GM19238 (cell line): ENCODE data around the gene HELZ.
"Not testable (repeated sequence)": the region's sequence is repeated elsewhere in the genome, so short reads cannot be mapped to it uniquely, and the experiment has no call there.

Experiments
- DNase-seq: peaks from one replicate; pipeline ENCODE4 v3.0.0; 2011; ENCODE audit warnings: low spot score; ENCODE audit not compliant: insufficient read length

The HELZ gene

DNA sequence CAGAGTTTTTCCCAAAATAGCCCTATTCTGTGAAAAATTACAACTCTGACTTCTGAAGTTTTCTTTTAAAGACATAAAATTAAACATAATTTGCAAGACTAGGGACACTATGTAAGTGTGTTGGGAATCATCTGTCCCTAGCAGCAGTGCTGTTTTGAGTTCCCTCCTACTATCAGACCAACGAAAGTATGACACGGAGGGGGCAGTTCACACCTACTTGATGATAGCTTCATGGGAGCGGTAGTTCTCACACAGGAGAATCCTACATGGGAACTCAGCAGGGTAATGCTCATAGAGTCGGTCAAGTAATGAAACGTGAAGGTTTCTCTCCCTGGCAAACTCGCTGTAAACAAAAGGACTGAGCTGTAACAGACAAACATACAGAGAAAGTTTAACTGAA lies 96.6 kb downstream of the HELZ start:
- DNase-seq, result no peak

- no peak for DNase-seq
Observed at GRCh38 chr17:67145183-67145805, 99.7 kb downstream of the HELZ start.

- DNase-seq, result no peak
Observed at GRCh38 chr17:67143318-67143717, 101.7 kb downstream of the HELZ start.

- DNase-seq, result not testable (repeated sequence)
Observed at GRCh38 chr17:67142030-67142429, 103.0 kb downstream of the HELZ start.

DNA sequence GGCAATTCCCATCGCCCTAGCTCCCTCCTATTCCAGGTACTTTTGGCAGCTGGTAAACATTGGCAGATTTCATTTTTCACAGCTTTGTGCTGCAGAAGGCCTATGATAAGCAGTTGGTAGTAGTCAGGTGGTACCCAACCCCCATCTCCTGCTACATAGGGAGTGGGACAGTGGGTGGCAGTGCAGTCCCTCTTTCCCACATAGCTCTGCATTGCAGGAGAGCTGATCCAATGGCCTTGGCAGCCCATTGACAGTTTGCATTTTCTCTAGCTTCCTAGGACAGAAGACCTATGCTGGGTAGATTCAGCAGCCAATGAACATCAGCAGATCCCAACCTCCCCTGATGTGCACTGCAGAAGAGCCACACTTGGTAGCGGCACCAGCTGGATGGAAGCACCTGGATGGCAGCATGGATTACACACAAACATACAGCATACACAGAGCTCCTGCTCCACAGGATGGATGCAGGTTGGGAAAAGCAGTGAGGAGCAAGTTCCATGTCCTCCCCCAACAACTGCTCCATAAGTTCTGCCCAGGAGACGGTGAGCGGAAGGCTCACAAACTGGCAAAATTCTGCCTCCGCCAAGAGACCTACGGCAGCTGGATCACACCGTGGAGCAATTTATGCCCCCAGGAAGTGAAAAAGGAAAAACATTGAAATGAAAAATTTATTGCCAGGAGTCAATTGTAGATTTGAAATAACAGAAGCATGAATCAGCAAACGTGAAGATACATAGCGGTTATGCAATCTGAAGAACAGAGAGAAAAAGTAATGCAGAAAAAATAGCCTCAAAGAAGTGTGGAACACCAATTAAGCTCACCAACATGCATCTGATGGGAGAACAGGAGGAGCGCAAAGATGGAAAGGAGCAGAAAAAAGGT lies 105.0 kb downstream of the HELZ start:
- DNase-seq, result no peak

GRCh38 chr17:67139289-67139688 lies 105.7 kb downstream of the HELZ start:
- DNase-seq, result no peak

DNA sequence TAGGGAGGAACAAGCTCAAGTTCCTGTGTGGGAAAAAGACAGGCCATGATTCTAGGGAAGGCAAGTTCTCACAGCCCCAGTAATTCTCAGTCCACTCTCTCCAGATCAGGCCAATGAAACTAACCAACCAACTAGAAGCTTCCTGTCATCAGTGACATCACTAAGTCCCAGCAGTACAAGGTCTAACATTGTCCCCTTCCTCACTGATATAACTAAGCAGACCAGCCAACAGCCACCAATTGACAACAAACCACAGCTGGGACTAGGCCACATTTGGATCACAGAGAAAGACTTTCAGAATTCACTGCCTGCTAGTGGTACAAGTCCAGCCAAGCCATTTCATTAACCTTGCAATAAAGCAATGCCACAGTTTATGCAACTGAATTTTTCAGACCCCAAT lies 106.6 kb downstream of the HELZ start:
- no peak for DNase-seq

- no peak for DNase-seq
Observed at GRCh38 chr17:67137860-67138259, 107.1 kb downstream of the HELZ start.

DNA sequence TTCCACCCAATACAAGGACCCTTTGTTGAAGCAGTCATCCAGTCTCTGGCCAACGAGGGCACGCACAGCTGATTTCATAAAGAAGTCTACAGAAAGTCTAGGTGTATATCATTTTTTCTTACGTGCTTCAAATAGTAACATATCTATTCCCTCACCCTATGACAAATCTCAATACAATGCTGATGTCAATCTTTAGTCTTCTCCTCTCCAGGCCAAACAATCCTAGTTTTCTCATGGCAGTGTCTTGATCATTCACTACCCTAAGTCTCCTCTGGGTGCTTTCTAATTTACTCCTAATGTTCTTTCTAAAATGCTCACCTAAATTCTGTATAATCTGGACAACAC lies 108.0 kb downstream of the HELZ start:
- no peak for DNase-seq

DNA sequence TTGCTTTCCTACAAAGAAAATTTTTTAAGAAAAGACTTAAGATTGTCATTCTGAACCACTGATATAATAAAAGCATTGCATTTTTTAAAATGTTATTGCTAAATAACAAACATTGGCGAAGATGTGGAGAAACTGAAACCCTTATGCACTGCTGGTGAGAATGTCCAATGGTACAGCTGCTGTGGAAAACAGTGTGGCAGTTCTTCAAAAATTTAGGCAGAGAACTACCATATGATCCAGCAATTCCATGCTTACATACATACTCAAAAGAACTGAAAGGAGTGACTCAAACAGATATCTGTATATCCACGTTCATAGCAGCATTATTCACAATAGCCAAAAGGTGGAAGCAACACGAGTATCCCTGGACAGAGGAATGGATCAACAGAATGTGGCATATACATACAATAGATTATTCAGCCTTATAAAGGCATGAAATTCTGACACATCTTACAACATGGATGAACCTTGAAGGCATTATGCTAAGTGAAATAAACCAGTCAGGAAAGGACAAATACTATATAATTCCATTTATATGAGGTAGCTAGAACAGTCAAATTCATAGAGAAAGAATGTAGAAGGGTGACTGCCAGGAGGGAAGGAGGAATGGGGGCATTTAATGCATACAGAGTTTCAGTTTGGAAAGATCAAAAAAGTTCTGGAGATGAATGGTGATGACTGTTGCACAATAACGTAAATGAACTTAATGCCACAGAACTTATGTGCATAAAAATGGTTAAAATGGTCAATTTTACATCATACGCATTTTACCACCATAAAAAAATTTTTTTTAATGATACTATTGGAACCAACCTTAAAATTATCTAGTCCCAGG lies 108.6 kb downstream of the HELZ start:
- no peak for DNase-seq

GRCh38 chr17:67133161-67133560 lies 111.8 kb downstream of the HELZ start:
- DNase-seq, result no peak

- no peak for DNase-seq
Observed at GRCh38 chr17:67132366-67132765, 112.6 kb downstream of the HELZ start.

DNA sequence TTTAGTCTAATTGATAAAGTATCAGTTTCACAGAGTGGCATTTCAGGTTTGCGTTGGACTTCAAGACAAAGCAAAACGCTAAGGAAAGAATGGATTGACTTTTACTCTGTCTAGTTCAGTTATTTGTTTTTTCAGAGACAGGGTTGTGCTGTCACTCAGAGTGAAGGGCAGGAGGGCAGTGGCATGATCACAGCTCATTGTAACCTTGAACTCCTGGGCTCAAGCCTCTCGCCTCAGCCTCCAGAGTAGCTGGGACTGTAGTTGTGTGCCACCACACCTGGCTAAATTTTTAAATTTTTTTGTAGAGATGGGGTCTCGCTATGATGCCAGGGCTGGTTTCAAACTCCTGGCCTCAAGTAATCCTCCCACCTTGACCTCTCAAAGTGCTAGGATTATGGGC lies 114.2 kb downstream of the HELZ start:
- no peak for DNase-seq

DNA sequence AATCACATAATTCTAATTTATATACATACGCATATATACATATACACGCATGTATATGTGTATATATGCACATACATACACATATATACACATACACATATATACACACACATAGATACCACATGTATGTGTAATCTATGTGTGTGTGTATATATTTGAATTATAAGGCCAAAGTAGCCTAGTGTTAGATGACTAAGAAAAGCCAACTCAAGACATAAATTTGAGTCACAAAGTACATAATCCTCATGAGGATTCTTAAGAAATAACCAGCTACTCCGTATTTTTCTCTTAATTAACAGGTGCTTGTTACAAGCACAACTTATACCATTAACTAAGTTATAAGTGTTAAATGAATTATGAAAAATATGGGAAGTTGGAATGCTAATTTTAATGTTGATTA lies 115.7 kb downstream of the HELZ start:
- no peak for DNase-seq

GRCh38 chr17:67128700-67129099 lies 116.3 kb downstream of the HELZ start:
- DNase-seq, result no peak

DNA sequence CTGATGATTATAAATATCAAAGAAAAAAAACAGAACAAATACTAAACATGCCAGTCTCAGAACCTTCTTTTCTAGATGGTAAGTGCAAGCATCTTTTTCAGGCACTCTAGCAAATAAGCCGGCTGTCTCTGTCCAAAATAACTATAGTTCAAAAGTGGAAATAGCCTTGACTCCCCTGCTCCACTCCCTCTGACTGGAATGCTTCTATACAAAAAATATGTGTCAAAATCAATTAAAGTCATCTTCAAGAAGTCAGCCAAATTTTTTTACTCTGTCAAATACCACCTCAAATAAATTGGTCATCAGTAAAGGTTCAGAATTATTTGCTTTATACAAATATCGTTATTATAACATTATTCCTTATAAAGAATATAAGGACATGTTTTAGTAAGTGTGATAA lies 117.1 kb downstream of the HELZ start:
- no peak for DNase-seq

- DNase-seq, result no peak
Observed at GRCh38 chr17:67126983-67127382, 118.0 kb downstream of the HELZ start.

GRCh38 chr17:67126543-67126942 lies 118.5 kb downstream of the HELZ start:
- DNase-seq, result not testable (repeated sequence)

DNA sequence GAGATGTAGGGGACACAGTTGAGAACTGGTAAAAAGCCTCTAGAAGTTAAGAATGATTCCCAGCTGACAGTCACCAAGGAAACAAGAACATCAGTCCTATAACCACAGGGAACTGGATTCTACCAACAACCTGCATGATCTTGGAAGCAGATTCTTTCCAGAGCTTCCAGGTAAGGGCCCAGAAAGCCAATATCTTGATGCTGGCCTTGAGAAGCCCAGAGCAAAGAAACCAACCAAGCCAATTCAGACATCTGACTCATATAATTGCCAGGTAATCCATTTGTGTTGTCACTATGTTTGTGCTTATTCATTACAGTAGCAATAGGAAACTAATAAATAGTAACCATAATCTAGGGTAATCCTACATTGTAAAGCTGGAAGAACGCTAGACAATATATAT lies 119.1 kb downstream of the HELZ start:
- no peak for DNase-seq

DNA sequence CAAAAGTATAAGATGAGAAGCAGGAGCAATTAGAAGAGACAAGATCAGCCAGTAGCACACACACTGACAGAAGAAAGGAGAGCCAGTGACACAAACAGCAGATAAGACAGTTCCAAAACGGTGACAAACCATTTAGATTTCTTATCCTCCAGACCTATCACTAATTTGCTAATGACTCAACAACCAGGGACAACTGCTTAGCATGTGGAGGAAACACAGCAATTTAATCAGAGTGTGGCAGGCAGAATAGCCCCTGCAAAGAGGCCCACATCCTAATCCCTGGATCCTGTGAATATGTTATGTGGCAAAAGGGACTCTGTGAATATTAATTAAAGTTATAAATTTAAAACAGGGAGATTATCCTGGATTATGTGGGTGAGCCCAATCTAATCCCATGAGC lies 119.6 kb downstream of the HELZ start:
- DNase-seq, result no peak

DNA sequence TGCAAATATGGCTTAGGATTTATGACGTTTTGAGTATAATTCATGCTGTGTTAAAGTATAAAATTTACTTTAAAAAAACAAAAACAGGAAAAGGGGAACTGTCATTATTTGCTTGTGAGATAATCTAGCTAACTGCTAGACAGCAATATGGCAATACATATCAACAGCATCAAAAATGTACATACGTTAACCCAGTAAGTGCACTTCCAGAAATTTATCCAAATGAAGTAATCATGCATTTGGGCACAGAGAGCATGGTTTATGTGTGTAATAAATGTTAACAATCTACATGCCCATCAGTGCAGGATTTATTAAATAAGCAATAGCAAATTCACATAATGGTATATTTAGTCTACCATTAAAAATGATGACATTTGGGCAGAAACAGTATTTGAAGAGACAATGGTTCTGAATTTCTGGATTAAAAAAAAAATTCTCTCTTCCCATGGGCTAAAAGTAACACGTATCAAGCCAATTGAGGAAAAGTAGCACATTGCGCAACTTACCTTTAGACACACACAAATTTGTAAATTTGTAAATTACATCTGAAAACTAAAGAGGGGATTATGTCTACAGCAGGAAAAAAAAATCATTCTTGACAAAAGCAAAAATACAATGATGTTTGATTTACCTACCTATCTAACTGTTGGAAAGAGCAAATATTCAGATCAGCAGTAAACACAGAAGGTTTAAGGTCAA lies 120.4 kb downstream of the HELZ start:
- DNase-seq, result no peak

DNA sequence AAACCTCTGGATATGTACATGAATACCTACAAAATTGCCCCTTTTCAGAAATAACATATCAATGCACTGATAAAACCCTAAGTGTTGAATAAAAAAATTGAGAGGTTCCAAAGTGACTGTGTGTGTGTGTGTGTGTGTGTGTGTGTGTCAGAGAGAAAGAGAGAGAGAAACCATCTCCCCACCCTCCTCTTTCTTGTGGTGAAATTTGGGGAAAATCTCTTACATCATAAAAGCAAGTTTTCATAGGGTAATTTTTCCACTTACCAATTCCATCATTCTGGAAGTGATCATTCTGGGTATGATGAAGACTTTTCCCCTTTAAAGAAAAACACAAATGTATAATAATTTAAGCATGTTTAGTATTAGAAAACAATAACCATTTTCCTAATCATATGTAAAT lies 121.3 kb downstream of the HELZ start:
- no peak for DNase-seq
